ENCODE results near the gene BCKDHB.
A peak's percentile ranks its signal among the peaks of the same experiment; 100 is the strongest.

- TF ChIP-seq CTCF (conservative IDR thresholded peaks at IDR 0.05) (peak; percentile 92), ZFX (IDR thresholded peaks at IDR 0.05) (no peak)
Measured at GRCh38 chr6:80338201-80338836, 231.8 kb downstream of the BCKDHB start.
